Karpas-422 (cell line): ENCODE measurements around the gene SVIL. TPM values are rescaled to one million over a fixed set of nuclear protein-coding genes. Genes with fewer than 3 reads are reported as not detected.

Experiments
- DNase-seq: peaks from one replicate; pipeline ENCODE4 v3.0.0-alpha.2; 2015
- H2AFZ ChIP-seq: fragments of 200-600 bp; sonication (generic); 2 replicates; pipeline ENCODE4 v1.6.1; 2014; ENCODE audit warnings: antibody characterized with exemption, low read length, mixed read lengths
- H3K27ac ChIP-seq: fragments of 200-600 bp; sonication (generic); 2 replicates; pipeline ENCODE4 v1.5.1; 2014; ENCODE audit warnings: mild to moderate bottlenecking, low read length, moderate library complexity
- H3K27me3 ChIP-seq: fragments of 200-600 bp; sonication (generic); 2 replicates; pipeline ENCODE4 v1.6.1; 2014; ENCODE audit warnings: low read length, mixed read lengths
- H3K36me3 ChIP-seq: fragments of 200-600 bp; sonication (generic); 2 replicates; pipeline ENCODE4 v1.6.1; 2014; ENCODE audit warnings: low read length, mixed read lengths; ENCODE audit not compliant: insufficient read depth
- H3K4me1 ChIP-seq: fragments of 200-600 bp; sonication (generic); 2 replicates; pipeline ENCODE4 v1.6.1; 2014; ENCODE audit warnings: mild to moderate bottlenecking, low read length, mixed read lengths
- H3K4me2 ChIP-seq: fragments of 200-600 bp; sonication (generic); 2 replicates; pipeline ENCODE4 v1.6.1; 2014; ENCODE audit warnings: low read length, low read depth, mild to moderate bottlenecking; ENCODE audit not compliant: poor library complexity, severe bottlenecking
- H3K4me3 ChIP-seq: fragments of 200-600 bp; sonication (generic); 2 replicates; pipeline ENCODE4 v1.5.1; 2014; ENCODE audit warnings: mild to moderate bottlenecking, antibody characterized with exemption, low read length, mixed read lengths
- H3K79me2 ChIP-seq: fragments of 200-600 bp; sonication (generic); 2 replicates; pipeline ENCODE4 v1.6.1; 2014; ENCODE audit warnings: mild to moderate bottlenecking, low read length, mixed read lengths
- H3K9ac ChIP-seq: fragments of 200-600 bp; sonication (generic); 2 replicates; pipeline ENCODE4 v1.6.0; 2014; ENCODE audit warnings: low read length
- H3K9me2 ChIP-seq: fragments of 200-600 bp; sonication (generic), shearing (Covaris generic); replicated peaks from 2 replicates; pipeline ENCODE4 v1.6.0; 2014; ENCODE audit warnings: mild to moderate bottlenecking, low read length, moderate library complexity; ENCODE audit not compliant: insufficient read depth
- H3K9me3 ChIP-seq: fragments of 300-700, 200-600 bp; sonication (generic); 2 replicates; pipeline ENCODE4 v1.6.1; 2014; ENCODE audit warnings: low read length, mixed read lengths
- H4K20me1 ChIP-seq: fragments of 200-600 bp; sonication (generic); 2 replicates; pipeline ENCODE4 v1.6.1; 2014; ENCODE audit warnings: mild to moderate bottlenecking, antibody characterized with exemption, low read length, low read depth; ENCODE audit not compliant: insufficient read depth
- total RNA-seq: library from RNA; depleted of rRNA; stranded (reverse); fragments of >200 nt; shearing (Covaris generic); gene quantifications from 2 replicates; pipeline ENCODE4 v1.2.3, GENCODE V29; 2014; ENCODE audit warnings: low replicate concordance

Gene SVIL
- total RNA-seq, 1 experiment from 2014 or later = not detected

DNA sequence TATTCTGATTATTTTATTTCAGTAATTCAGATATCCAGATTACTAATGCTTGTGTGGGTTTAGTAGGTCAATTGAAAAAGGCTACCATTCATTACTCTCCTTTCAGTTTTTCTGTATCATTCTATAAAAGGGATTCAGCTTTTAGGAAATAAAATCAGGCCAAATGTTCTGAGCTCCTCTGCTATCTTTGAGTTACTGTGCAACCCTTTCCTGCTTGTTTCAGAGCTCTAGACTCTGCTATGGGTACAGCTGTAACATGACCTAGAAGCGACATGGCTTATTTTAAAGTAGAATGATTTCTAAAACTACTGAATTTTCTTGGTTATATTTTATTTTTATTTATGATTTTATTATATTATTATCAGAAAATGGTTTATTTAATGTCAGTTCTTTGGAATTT is 203.1 kb downstream of the SVIL start:
- H3K4me2 ChIP-seq = no peak overlapping the region
- H4K20me1 ChIP-seq = no peaks in the 10 kb centered on the region
- H3K36me3 ChIP-seq = no peaks in the 10 kb centered on the region
- H3K4me3 ChIP-seq = no peak overlapping the region
- no peaks in the 10 kb centered on the region for H3K9me2 ChIP-seq
- H3K27ac ChIP-seq = no peak overlapping the region
- no peak overlapping the region for H2AFZ ChIP-seq
- no peaks in the 10 kb centered on the region for H3K4me1 ChIP-seq
- no peaks in the 10 kb centered on the region for H3K27me3 ChIP-seq
- DNase-seq = no peak
- H3K9me3 ChIP-seq = no peaks in the 10 kb centered on the region
- no peak overlapping the region for H3K9ac ChIP-seq
- H3K79me2 ChIP-seq = no peaks in the 10 kb centered on the region

DNA sequence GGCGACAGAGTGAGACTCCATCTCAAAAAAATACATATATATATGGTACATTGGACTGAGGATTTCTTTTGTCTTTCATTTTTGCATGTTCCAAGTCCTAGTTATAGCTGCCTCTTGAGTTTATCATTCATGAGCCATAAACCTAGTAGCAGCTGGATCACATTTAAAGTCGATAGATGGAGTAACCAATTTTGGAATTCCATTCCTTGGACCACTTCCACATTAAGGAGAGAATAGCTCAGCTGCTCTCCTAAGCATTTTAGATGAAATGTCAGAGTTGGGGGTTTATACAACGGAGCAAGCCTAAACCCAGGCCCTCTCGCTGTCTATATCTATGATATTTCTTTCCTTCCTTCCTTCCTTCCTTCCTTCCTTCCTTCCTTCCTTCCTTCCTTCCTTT is 204.7 kb downstream of the SVIL start:
- H3K79me2 ChIP-seq = no peaks in the 10 kb centered on the region
- H2AFZ ChIP-seq = no peak overlapping the region
- H3K27ac ChIP-seq = no peak overlapping the region
- no peaks in the 10 kb centered on the region for H4K20me1 ChIP-seq
- H3K36me3 ChIP-seq = no peaks in the 10 kb centered on the region
- H3K9me3 ChIP-seq = no peaks in the 10 kb centered on the region
- no peak overlapping the region for H3K4me3 ChIP-seq
- no peak overlapping the region for H3K9ac ChIP-seq
- H3K4me2 ChIP-seq = no peak overlapping the region
- no peaks in the 10 kb centered on the region for H3K9me2 ChIP-seq
- H3K4me1 ChIP-seq = no peaks in the 10 kb centered on the region
- no peaks in the 10 kb centered on the region for H3K27me3 ChIP-seq
- no peak for DNase-seq

DNA sequence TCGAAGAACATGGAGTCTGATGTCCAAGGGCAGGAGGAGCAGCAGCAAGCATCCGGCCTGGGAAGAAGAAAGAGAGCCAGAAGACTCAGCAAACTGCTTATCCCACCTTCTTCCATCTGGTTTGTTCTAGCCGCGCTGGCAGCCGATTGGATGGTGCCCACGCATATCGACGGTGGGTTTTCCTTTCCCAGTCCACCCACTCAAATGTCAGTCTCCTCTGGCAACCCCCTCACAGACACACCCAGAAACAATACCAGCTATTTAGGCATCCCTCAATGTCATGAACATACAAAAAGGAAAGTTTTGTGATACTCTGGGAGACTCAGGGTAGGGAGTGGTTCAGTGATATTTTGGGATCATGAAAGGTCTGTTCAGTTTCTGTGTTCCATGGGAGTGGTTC is 206.3 kb downstream of the SVIL start:
- H3K9me3 ChIP-seq = no peaks in the 10 kb centered on the region
- no peak overlapping the region for H3K9ac ChIP-seq
- H3K4me1 ChIP-seq = no peaks in the 10 kb centered on the region
- no peaks in the 10 kb centered on the region for H4K20me1 ChIP-seq
- no peaks in the 10 kb centered on the region for H3K36me3 ChIP-seq
- H3K27ac ChIP-seq = no peak overlapping the region
- H3K4me2 ChIP-seq = no peak overlapping the region
- no peaks in the 10 kb centered on the region for H3K79me2 ChIP-seq
- no peaks in the 10 kb centered on the region for H3K27me3 ChIP-seq
- H3K9me2 ChIP-seq = no peaks in the 10 kb centered on the region
- H3K4me3 ChIP-seq = no peak overlapping the region
- no peak overlapping the region for H2AFZ ChIP-seq
- no peak for DNase-seq

DNA sequence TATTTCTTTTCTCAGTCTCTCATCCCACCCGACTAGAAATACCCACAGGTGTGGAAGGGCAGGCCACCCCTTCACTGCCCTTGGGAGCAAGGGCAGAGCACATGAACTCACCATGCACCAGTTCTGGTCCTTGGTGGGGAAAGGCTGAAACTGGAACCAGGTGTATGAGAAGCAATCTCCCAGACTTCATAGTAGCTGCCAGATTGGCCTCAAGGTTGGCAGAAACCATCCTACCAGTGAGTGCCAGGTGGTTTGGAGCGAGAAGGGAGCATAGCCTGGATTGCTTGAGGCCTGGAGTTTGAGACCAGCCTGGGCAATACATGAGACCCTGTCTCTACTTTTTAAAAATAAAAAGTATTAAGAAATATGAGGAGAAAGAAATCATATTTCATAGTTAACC is 207.1 kb downstream of the SVIL start:
- H3K9me3 ChIP-seq = no peaks in the 10 kb centered on the region
- H3K4me1 ChIP-seq = no peaks in the 10 kb centered on the region
- H3K27ac ChIP-seq = no peak overlapping the region
- H3K36me3 ChIP-seq = no peaks in the 10 kb centered on the region
- no peak overlapping the region for H3K4me3 ChIP-seq
- H3K4me2 ChIP-seq = no peak overlapping the region
- DNase-seq = no peak
- no peak overlapping the region for H3K9ac ChIP-seq
- no peak overlapping the region for H2AFZ ChIP-seq
- H3K9me2 ChIP-seq = no peaks in the 10 kb centered on the region
- no peaks in the 10 kb centered on the region for H3K79me2 ChIP-seq
- H4K20me1 ChIP-seq = no peaks in the 10 kb centered on the region
- no peaks in the 10 kb centered on the region for H3K27me3 ChIP-seq

DNA sequence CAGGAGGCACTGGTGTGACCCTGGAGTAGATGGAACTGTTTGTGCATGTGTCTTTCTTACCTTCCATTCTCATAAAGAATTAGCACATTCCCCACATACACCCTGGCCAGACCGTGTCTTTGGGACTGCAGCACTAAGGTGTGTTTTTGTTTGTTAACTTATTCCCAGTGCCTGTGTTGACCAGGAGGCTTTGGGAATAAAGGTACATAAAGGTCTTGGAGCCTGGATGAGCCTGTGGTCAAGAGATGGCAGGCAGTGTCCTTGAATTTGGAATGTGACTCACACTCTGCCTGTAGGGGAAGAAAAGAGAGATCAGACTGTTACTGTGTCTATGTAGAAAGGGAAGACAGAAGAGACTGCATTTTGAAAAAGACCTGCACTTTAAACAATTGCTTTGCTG is 208.4 kb downstream of the SVIL start:
- Histone ChIP-seq H3K9me3 (no peaks in the 10 kb centered on the region), H3K4me2 (no peak overlapping the region), H3K27ac (no peak overlapping the region), H3K27me3 (no peaks in the 10 kb centered on the region), H4K20me1 (no peaks in the 10 kb centered on the region), H3K36me3 (no peaks in the 10 kb centered on the region), H3K9me2 (no peaks in the 10 kb centered on the region), H3K79me2 (no peaks in the 10 kb centered on the region), H3K4me3 (no peak overlapping the region), H3K9ac (no peak overlapping the region), H3K4me1 (no peaks in the 10 kb centered on the region), H2AFZ (no peak overlapping the region)
- DNase-seq = no peak

DNA sequence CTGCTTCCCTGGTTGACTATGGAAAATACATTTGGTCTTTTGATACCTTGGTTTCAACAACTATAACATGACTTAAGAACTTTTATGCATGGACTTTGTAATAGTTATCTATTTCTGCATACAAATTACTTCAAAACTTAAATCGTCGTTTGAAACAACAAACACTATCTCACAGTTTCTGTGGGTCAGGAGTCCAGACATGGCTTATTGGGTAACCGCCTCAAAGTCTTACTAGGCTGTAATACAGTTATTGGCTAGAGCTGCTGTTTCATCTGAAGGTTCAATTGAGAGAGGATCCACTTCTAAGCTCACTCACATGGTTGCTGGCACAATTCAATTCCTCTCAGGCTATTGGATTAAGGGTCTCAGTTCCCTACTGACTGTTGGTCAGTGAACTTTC is 210.8 kb downstream of the SVIL start:
- Histone ChIP-seq H3K27me3 (no peaks in the 10 kb centered on the region), H3K27ac (no peak overlapping the region)

DNA sequence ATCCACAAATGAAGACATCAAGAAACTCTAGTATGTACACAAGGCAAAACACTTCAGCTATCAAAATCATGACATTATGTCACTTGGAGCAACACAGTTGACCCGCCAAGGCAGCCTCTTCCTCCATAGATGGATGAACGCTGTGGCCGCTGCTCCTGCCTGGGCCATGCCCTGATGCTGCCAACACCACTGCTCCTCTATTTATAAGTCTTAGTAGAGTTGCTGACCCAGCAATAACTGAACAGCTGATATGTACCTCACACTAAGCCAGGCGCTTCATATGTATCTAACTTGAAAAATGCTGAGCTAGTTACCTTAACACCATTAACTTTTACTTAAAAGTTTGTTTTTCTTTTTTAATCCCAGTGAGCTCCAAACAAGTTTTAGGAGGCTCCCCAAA is 214.0 kb downstream of the SVIL start:
- no peaks in the 10 kb centered on the region for H3K79me2 ChIP-seq
- no peaks in the 10 kb centered on the region for H3K4me1 ChIP-seq
- no peak overlapping the region for H2AFZ ChIP-seq
- no peaks in the 10 kb centered on the region for H3K9me3 ChIP-seq
- H3K36me3 ChIP-seq = no peaks in the 10 kb centered on the region
- H3K4me3 ChIP-seq = no peak overlapping the region
- H3K4me2 ChIP-seq = no peak overlapping the region
- no peaks in the 10 kb centered on the region for H3K9me2 ChIP-seq
- H4K20me1 ChIP-seq = no peaks in the 10 kb centered on the region
- no peaks in the 10 kb centered on the region for H3K27me3 ChIP-seq
- no peak overlapping the region for H3K9ac ChIP-seq
- DNase-seq = no peak
- no peak overlapping the region for H3K27ac ChIP-seq

More for the DNA sequence above, 210.8 kb downstream of the SVIL start:
- Histone ChIP-seq H3K9me2 (no peaks in the 10 kb centered on the region), H4K20me1 (no peaks in the 10 kb centered on the region), H3K4me1 (no peaks in the 10 kb centered on the region), H2AFZ (no peak overlapping the region), H3K9ac (no peak overlapping the region), H3K4me3 (no peak overlapping the region), H3K4me2 (no peak overlapping the region), H3K79me2 (no peaks in the 10 kb centered on the region), H3K9me3 (no peaks in the 10 kb centered on the region), H3K36me3 (no peaks in the 10 kb centered on the region)
- no peak for DNase-seq

DNA sequence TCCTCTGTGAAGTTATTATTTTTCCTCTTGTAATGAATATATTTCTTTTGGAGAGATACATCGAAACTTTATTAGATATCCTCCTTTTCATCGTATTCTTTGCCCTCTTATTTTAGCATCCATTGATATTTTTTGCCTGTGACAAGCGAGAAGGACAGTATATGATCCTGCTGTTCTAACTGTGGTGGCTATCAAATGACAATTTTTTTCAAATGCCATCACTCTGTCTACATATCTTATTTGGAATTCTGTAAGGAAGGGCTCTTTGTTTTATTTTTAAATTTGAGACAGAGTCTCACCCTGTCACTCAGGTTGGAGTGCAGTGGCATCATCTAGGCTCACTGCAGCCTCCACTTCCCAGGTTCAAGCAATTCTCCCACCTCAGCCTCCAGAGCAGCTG is 217.4 kb downstream of the SVIL start:
- Histone ChIP-seq H3K36me3 (no peaks in the 10 kb centered on the region), H3K27ac (no peak overlapping the region), H2AFZ (no peak overlapping the region), H3K4me3 (no peak overlapping the region), H4K20me1 (no peaks in the 10 kb centered on the region), H3K4me2 (no peak overlapping the region), H3K27me3 (no peaks in the 10 kb centered on the region), H3K9me2 (no peaks in the 10 kb centered on the region), H3K9ac (no peak overlapping the region), H3K79me2 (no peaks in the 10 kb centered on the region), H3K9me3 (no peaks in the 10 kb centered on the region), H3K4me1 (no peaks in the 10 kb centered on the region)
- DNase-seq = no peak

DNA sequence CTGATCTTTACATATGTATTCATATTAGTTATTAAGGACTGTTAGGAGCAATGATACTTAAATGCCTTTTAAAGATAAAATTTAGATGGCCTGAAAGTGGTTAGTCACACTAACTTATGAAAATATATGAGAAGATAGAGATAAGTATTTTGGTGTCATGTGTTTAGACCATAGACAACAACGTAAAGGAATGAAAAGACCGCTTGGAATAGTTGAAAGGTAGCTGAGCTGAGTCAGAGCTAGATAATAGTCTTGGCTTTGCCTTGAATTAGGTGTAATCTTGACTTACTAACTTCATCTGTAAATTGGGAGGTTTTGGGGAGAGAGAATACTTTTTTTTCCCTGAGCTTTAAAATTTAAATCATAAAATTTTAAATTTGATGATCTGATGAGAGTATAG is 218.9 kb downstream of the SVIL start:
- Histone ChIP-seq H3K79me2 (no peaks in the 10 kb centered on the region), H3K4me3 (no peak overlapping the region), H3K9me3 (no peaks in the 10 kb centered on the region), H3K27ac (no peak overlapping the region), H3K36me3 (no peaks in the 10 kb centered on the region), H4K20me1 (no peaks in the 10 kb centered on the region), H3K9me2 (no peaks in the 10 kb centered on the region), H3K27me3 (no peaks in the 10 kb centered on the region), H3K4me1 (no peaks in the 10 kb centered on the region), H3K4me2 (no peak overlapping the region), H2AFZ (no peak overlapping the region), H3K9ac (no peak overlapping the region)
- no peak for DNase-seq
